Left colon (tissue), 2 donors: ENCODE results near the gene AGT. TPM values are rescaled to one million over a fixed set of nuclear protein-coding genes. Genes with fewer than 3 reads are reported as not detected.
"Not testable (repeated sequence)": the region's sequence is repeated elsewhere in the genome, so short reads cannot be mapped to it uniquely, and the experiment has no call there.

Experiments used
- ATAC-seq: fragments of 200-7000 bp; cut with Tn5 transposase; one replicate; pipeline ENCODE4 v1.9.1; 2020; ENCODE audit warnings: mild to moderate bottlenecking, moderate library complexity
- DNase-seq, 2 donors: peaks; one replicate each; pipeline ENCODE4 v3.0.0-alpha.2; 2020
- intact Hi-C, 2 donors: fragments of 100-400 bp; cut with DNase I in 1 of 2; cut with micrococcal nuclease in 1 of 2; formaldehyde crosslinking; loops; one replicate each; pipeline versions ENCODE4 v1.11.2 to v1.14.0; 2022; cut with DNase I, micrococcal nuclease
- total RNA-seq, 2 donors: library from RNA; stranded (reverse); fragmentation: NEBNext Ultra II Directional; extraction: Animal tissue kit (Norgen Biotek cat#: 25700); gene quantifications; one replicate each; pipeline ENCODE4 v1.2.1, GENCODE V29; 2021
- donor health status: DM: no; HTN: no; CAD: no.
- donor health status: DM: yes; HTN: yes; CAD: no.

AGT gene
- total RNA-seq, 2 donors from 2014 or later = 1.2 to 2.1 TPM

DNA sequence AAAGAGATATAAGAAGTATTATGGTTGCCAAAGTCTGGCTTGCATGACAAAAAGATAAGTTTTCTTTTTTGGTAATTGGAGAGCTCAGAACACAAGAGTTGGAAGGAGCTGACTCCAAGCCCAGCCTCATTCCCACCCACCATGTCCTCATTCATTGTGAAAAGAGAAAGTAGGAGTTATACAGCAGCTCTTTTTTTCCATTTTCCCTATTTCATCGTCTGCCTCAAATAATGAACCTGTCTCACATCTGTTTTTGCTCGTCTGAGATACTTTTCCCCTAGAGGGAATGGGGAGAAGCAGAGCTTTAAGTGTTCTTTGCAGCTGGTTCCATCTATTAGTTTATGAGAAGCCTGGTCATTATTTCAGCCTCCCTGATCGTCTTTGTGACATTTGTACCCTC is 34.7 kb downstream of the AGT start:
- intact Hi-C loops = no loop called here
- ATAC-seq (no peak), DNase-seq (no peak)

DNA sequence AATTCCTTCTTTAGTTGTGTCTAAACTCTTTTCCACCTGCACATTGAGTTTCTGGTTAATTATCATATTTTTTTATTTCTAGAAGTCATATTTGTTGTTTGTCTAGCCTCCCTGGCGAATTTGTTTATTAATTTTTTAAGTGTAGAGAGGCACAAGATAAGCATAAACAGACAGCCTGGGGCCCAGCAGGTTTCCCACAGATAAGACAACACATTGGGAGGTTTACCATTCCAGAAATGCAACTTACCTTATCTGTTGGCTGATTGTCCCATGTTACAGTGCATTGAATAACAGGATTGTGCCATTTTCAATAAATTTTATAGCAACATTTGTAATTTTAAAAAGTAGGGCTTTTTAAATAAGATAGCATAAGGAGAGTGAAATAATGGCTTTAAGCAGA is 36.7 kb downstream of the AGT start:
- intact Hi-C loops = no loop called here
- ATAC-seq = no peak
- no peak for DNase-seq

DNA sequence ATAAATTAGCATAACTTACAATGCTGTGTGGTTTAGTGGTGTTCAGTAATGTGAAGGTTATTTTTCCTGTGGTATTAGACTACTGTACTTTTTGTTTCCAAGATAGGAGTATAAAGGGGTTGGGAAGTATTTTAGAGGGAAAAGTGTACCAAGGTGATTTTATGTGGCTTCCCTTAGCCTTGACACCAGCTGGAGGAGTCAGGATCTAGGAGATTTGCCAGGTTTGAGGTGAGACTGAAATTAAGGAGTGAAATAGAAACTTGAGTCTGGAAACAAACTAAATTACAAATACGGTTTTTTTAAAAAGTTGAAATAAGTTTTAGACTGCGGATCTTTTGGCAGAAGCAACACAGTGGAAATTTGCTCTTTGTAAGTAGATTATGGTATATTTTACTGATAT is 39.3 kb downstream of the AGT start:
- ATAC-seq = no peak
- intact Hi-C loops = no loop called here
- DNase-seq = no peak

DNA sequence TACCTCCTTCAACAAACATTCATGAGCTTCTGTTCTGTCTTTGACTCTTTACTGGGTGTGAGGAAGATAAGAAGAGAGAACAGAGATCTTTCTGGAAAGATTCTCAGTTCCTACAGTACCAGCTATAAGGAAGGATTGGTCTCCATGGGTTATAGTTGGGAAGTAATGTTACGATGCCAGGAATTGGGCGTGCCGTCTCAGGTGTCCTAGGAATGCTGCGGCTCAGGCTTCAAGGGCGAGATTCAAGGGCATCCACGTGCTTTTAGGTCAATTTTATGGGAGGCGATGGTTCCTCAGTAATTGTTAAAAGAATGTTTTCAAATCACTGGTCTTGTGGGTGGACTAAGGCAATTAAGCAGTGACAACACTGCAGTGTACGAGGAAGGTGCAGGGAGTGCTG is 44.4 kb downstream of the AGT start:
- ATAC-seq = no peak
- intact Hi-C loops = no loop called here
- DNase-seq = no peak

DNA sequence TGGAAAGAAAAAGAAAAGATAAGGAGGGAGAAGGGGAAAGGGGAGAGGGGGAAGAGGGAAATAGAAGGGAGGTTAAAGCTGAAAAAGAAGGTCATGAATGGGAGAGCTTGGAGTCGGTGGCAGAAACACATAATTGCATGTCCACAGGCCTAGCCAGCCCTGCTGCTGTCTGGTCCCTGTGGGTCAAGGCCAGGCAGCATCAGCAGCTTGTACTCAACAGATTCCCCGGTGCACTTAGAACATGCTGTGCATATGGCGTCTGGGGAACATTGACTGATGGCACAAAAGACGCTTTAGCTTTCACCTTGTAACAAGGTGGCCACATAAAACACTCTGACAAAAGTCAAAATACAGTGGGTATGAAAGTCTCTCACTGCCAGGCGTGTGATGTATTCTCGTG is 45.7 kb downstream of the AGT start:
- ATAC-seq (no peak), DNase-seq (no peak)
- intact Hi-C loops = no loop called here

DNA sequence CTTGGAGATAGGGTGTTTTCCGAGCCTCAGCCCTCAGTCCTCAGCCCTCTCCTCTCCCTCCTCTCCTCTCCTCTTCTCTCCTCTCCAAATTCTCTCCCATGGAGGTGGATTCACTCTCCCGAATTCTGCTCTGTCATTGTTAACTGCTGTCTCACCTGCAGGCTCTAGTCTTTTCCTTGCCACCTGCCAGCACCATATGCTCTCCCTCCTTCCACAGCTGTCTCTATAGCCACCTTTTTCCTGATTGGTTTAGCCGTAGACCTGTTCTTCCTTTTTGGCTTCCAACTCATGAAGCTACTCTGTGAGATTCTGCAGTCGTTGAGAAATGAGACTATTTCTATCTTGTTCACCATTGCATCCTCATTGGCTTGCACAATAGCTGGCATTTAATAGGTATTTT is 51.9 kb downstream of the AGT start:
- ATAC-seq (no peak), DNase-seq (no peak)
- intact Hi-C loops = no loop called here

DNA sequence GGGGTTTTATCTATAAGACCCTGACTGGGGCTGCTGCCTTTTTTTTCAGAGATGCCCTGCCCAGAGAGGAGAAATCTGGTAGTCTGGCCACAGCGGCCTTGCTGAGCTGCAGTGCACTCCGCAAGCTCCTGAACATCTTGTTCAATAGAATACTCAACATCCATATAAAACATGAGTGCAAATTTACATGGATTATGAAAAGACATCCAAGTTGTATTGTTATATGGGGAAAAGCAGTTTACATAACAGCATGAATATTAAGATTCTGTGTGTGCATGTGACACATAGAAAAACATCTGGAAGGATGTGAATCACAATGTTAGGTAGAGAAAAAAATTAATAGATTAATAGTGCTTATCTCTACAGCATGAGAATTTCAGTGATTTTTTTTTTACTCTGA is 55.2 kb downstream of the AGT start:
- intact Hi-C loops = no loop called here
- no peak for ATAC-seq
- no peak for DNase-seq

DNA sequence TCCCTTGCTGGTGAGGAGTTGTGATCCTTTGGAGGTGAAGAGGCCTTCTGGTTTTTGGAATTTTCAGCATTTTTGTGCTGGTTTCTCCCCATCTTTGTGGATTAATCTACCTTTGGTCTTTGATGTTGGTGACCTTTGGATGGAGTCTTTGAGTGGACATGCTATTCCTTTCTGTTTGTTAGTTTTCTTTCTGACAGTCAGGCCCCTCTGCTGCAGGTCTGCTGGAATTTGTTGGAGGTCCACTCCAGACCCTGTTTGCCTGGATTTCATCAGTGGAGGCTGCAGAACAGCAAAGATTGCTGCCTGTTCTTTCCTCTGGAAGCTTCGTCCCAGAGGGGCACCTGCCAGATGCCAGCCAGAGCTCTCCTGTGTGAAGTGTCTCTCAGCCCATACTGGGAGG is 55.8 kb downstream of the AGT start:
- ATAC-seq, DNase-seq, intact Hi-C loops: not testable (repeated sequence)

DNA sequence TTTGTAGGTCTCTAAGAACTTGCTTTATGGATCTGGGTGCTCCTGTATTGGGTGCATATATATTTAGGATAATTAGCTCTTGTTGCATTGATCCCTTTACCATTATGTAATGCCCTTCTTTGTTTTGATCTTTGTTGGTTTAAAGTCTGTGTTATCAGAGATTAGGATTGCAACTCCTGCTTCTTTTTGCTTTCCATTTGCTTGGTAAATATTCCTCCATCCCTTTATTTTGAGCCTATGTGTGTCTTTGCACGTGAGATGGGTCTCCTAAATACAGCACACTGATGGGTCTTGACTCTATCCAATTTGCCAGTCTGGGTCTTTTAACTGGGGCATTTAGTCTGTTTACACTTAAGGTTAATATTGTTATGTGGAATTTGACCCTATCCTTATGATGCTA is 57.2 kb downstream of the AGT start:
- ATAC-seq, DNase-seq, intact Hi-C loops: not testable (repeated sequence)

Other genes starting within 250 kb of the AGT start
- gene COG2, start 71.6 kb downstream of the AGT start, total RNA-seq = 10 to 100 TPM; 45.3 to 53.5 TPM
- 10 to 100 TPM; 46.3 to 53.6 TPM for gene CAPN9, start 33.3 kb upstream of the AGT start, total RNA-seq
- 10 to 100 TPM; 14.4 to 16.6 TPM for gene C1orf198, start 154.4 kb upstream of the AGT start, total RNA-seq